IPS-15b (cell line): Measurements from ENCODE around the gene SLC12A7.

Source experiments
- H3K27me3 ChIP-seq: one replicate; pipeline ENCODE4 v1.6.1; 2013; ENCODE audit warnings: low read length; ENCODE audit not compliant: control insufficient read depth, insufficient read depth
- H3K36me3 ChIP-seq: one replicate; pipeline ENCODE4 v1.6.1; 2013; ENCODE audit warnings: low read length; ENCODE audit not compliant: control insufficient read depth, insufficient read depth
- H3K4me1 ChIP-seq: one replicate; pipeline ENCODE4 v1.6.1; 2013; ENCODE audit warnings: mild to moderate bottlenecking, low read length; ENCODE audit not compliant: control insufficient read depth, insufficient read depth
- H3K4me3 ChIP-seq: one replicate; pipeline ENCODE4 v1.5.1; 2013; ENCODE audit warnings: low read depth, low read length
- H3K9ac ChIP-seq: one replicate; pipeline ENCODE4 v1.6.1; 2013; ENCODE audit warnings: low read depth, mild to moderate bottlenecking, low read length
- H3K9me3 ChIP-seq: one replicate; pipeline ENCODE4 v1.6.1; 2013; ENCODE audit warnings: mild to moderate bottlenecking, low read length; ENCODE audit not compliant: control insufficient read depth, insufficient read depth

Gene SLC12A7

GRCh38 chr5:1052641-1053390 lies 59.0 kb downstream of the SLC12A7 start:
- Histone ChIP-seq H3K4me1 (no peaks in the 10 kb centered on the region), H3K9me3 (no peaks in the 10 kb centered on the region), H3K4me3 (no peak overlapping the region), H3K36me3 (peaks cover 45% of the 10 kb centered on the region), H3K27me3 (no peaks in the 10 kb centered on the region), H3K9ac (no peak overlapping the region)

DNA sequence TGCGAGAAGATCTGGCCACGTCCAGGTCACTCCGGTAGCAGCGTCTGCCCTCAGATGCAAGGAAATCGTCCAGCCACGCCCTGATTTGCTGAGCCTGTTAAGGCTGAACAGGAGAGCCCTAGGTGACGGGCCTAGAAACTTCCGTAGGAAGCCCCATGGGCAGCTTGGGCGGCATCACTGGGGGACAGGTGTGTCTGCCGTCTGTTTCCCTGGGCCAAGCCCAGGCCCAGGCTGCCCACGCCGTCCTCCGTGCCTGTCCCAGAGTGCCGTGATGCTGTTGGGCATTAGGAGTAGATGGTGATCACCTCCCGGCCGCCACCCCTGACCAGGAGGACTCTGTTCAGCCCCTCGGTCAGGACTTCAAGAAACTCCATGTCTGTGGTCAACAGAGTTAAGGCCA lies 59.8 kb downstream of the SLC12A7 start:
- H3K9me3 ChIP-seq = no peaks in the 10 kb centered on the region
- no peak overlapping the region for H3K9ac ChIP-seq
- peaks cover 43% of the 10 kb centered on the region for H3K36me3 ChIP-seq
- no peak overlapping the region for H3K4me3 ChIP-seq
- no peaks in the 10 kb centered on the region for H3K4me1 ChIP-seq
- H3K27me3 ChIP-seq = no peaks in the 10 kb centered on the region

DNA sequence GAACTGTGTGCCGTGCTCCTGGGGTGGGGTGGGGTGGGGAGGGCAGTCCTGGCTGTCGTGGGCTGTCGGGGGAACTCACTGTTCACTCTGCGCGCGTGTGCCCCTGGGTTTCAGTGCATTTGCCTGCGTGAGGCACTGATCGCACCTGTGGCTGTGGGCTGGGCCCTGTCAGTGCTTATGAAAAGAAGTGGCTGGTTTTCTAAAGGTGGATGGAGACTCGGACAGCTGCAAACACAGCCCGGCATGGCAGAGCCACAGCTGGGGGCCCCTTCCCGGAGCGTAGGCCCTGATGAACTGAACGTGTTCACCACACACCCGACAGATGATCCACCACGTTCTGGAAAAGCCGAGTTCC lies 60.5 kb downstream of the SLC12A7 start:
- Histone ChIP-seq H3K4me3 (no peak overlapping the region), H3K27me3 (no peaks in the 10 kb centered on the region), H3K4me1 (no peaks in the 10 kb centered on the region), H3K9ac (no peak overlapping the region), H3K36me3 (peaks cover 36% of the 10 kb centered on the region), H3K9me3 (no peaks in the 10 kb centered on the region)

GRCh38 chr5:1050423-1051365 lies 61.2 kb downstream of the SLC12A7 start:
- Histone ChIP-seq H3K27me3 (no peaks in the 10 kb centered on the region), H3K9me3 (no peaks in the 10 kb centered on the region), H3K36me3 (peaks cover 30% of the 10 kb centered on the region), H3K4me1 (no peaks in the 10 kb centered on the region), H3K9ac (no peak overlapping the region), H3K4me3 (no peak overlapping the region)

- no peaks in the 10 kb centered on the region for H3K27me3 ChIP-seq
- H3K4me1 ChIP-seq = no peaks in the 10 kb centered on the region
- no peaks in the 10 kb centered on the region for H3K9me3 ChIP-seq
- peaks cover 23% of the 10 kb centered on the region for H3K36me3 ChIP-seq
- H3K4me3 ChIP-seq = no peak overlapping the region
- no peak overlapping the region for H3K9ac ChIP-seq
Measured at GRCh38 chr5:1048861-1049838, 62.7 kb downstream of the SLC12A7 start.

GRCh38 chr5:1048162-1048721 lies 63.6 kb downstream of the SLC12A7 start:
- no peaks in the 10 kb centered on the region for H3K9me3 ChIP-seq
- peaks cover 17% of the 10 kb centered on the region for H3K36me3 ChIP-seq
- H3K27me3 ChIP-seq = no peaks in the 10 kb centered on the region
- no peaks in the 10 kb centered on the region for H3K4me1 ChIP-seq
- no peak overlapping the region for H3K4me3 ChIP-seq
- no peak overlapping the region for H3K9ac ChIP-seq

DNA sequence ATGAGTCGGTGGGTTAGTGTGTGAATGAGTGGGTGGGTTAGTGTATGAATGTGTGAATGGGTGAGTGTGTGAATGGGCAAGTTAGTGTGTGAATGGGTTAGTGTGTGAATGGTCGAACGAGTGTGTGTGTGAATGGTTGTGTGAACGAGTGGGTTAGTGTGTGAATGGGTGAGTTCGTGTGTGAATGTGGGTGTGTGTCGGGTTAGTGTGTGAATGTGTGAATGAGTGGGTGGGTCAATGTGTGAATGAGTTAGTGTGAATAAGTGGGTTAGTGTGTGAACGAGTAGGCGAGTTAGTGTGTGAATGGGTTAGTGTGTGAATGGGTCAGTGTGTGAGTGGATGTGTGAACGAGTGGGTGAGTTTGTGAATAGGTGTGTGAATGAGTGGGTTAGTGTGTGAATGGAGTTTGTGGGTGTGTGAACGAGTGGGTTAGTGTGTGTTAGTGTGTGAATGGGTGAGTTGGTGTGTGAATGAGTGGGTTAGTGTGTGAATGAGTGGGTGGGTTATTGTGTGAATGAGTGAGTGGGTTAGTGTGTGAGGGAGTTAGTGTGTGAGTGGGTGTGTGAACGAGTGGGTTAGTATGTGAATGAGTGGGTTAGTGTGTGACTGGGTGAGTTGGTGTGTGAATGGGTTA lies 64.4 kb downstream of the SLC12A7 start:
- H3K9me3 ChIP-seq = no peaks in the 10 kb centered on the region
- H3K27me3 ChIP-seq = no peaks in the 10 kb centered on the region
- H3K36me3 ChIP-seq = peaks cover 10% of the 10 kb centered on the region
- H3K9ac ChIP-seq = no peak overlapping the region
- H3K4me1 ChIP-seq = no peaks in the 10 kb centered on the region
- H3K4me3 ChIP-seq = no peak overlapping the region

- Histone ChIP-seq H3K4me1 (no peaks in the 10 kb centered on the region), H3K27me3 (no peaks in the 10 kb centered on the region), H3K36me3 (peaks cover 2% of the 10 kb centered on the region), H3K9me3 (no peaks in the 10 kb centered on the region), H3K9ac (no peak overlapping the region), H3K4me3 (no peak overlapping the region)
Measured at GRCh38 chr5:1045960-1046560, 65.8 kb downstream of the SLC12A7 start.

DNA sequence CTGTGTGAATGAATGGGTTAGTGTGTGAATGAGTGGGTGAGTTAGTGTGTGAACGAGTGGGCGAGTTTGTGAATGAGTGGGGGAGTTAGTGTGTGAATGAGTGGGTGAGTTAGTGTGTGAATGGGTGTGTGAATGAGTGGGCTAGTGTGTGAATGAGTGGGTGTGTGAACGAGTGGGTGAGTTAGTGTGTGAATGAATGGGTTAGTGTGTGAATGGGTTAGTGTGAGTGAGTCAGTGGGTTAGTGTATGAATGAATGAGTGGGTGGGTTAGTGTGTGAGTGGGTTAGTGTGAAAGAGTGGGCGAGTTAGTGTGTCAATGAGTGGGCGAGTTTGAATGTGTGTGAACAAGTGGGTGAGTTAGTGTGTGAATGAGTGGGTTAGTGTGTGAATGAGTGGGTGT lies 67.7 kb downstream of the SLC12A7 start:
- no peaks in the 10 kb centered on the region for H3K9me3 ChIP-seq
- no peaks in the 10 kb centered on the region for H3K27me3 ChIP-seq
- no peak overlapping the region for H3K4me3 ChIP-seq
- no peaks in the 10 kb centered on the region for H3K4me1 ChIP-seq
- no peak overlapping the region for H3K9ac ChIP-seq
- no peaks in the 10 kb centered on the region for H3K36me3 ChIP-seq

DNA sequence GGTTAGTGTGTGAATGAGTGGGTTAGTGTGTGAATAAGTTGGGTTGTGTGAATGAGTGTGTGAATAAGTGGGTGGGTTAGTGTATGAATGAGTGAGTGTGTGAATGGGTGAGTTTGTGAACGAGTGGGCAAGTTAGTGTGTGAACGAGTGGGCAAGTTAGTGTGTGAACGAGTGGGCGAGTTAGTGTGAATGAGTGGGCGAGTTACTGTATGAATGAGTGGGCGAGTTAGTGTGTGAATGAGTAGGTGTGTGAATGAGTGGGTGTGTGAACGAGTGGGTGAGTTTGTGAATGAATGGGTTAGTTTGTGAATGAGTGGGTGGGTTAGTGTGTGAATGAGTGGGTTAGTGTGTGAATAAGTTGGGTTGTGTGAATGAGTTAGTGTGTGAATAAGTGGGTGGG lies 68.5 kb downstream of the SLC12A7 start:
- Histone ChIP-seq H3K9me3 (no peaks in the 10 kb centered on the region), H3K27me3 (no peaks in the 10 kb centered on the region), H3K4me1 (no peaks in the 10 kb centered on the region), H3K4me3 (no peak overlapping the region), H3K9ac (no peak overlapping the region), H3K36me3 (no peaks in the 10 kb centered on the region)
